ENCODE measurements around the gene SLBP. TPM values are rescaled to one million over a fixed set of nuclear protein-coding genes. Genes with fewer than 3 reads are reported as not detected.

The SLBP gene
- total and polyA plus RNA-seq, 10 of the 15 experiments (the other 5 are each of a cell fraction or from before 2014, with no cell fraction given): 94.4 to 278 (median 158) TPM

DNA sequence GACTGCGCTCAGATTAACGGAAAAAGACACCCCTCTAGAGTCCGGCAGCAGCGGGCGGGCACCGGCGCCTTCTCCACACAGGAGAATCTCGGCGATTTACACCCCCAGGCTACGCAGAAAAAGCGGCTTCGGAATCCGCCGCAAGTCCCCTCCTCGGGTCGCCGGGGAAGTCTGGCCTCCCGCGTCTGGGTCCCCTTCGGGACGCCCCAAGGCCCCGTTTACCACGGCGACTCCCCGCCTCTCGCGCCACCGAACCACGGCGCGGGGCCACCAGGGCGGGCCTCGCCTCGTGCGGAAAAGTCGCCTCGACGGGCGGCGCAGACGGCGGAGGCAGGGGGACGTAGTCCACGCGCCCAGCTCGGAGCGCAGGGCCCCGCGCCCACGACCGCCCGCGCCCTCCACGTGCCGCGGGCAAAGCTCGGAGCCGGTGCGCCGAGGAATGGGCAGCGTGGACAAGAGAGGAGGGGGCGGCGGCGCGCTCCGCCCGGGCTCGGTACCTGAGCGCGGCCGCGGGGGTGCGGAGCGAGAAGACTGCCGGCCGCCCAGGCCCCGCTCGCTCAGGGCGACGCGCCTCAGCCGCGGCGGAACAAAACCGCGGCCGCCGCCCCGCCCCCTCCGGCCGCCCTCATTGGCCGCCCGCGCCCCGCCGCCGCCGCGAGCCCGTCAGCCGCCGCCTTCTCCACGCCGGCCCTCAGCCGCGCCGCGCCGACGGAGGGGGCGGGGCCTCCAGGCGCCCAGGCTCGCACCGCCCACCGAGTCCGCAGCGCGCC is 28.2 kb downstream of the SLBP start, which contains the start of gene FAM53A (continued):
- TF ChIP-seq, protein P1, sequence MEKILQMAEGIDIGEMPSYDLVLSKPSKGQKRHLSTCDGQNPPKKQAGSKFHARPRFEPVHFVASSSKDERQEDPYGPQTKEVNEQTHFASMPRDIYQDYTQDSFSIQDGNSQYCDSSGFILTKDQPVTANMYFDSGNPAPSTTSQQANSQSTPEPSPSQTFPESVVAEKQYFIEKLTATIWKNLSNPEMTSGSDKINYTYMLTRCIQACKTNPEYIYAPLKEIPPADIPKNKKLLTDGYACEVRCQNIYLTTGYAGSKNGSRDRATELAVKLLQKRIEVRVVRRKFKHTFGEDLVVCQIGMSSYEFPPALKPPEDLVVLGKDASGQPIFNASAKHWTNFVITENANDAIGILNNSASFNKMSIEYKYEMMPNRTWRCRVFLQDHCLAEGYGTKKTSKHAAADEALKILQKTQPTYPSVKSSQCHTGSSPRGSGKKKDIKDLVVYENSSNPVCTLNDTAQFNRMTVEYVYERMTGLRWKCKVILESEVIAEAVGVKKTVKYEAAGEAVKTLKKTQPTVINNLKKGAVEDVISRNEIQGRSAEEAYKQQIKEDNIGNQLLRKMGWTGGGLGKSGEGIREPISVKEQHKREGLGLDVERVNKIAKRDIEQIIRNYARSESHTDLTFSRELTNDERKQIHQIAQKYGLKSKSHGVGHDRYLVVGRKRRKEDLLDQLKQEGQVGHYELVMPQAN (conservative IDR thresholded peaks at IDR 0.05): peak; percentile 67; the same call in 1 of the 2 replicates
- TF ChIP-seq SP1 (IDR thresholded peaks at IDR 0.05; ENCODE audit: low read depth, low read length): peak; percentile 26
- TF ChIP-seq ZNF274 (IDR thresholded peaks at IDR 0.05; ENCODE audit: insufficient read depth, insufficient read length): no peak
- TF ChIP-seq NFXL1 (IDR thresholded peaks at IDR 0.05; ENCODE audit: borderline replicate concordance): no peak
- peak; percentile 75; the same call in 1 of the 2 replicates for TF ChIP-seq SMARCA5 (IDR thresholded peaks at IDR 0.05)
- no peak for TF ChIP-seq JUNB (IDR thresholded peaks at IDR 0.05)
- TF ChIP-seq RB1 (IDR thresholded peaks at IDR 0.05; ENCODE audit: borderline replicate concordance): peak; percentile 73; the same call in 1 of the 2 replicates
- TF ChIP-seq, protein P2, sequence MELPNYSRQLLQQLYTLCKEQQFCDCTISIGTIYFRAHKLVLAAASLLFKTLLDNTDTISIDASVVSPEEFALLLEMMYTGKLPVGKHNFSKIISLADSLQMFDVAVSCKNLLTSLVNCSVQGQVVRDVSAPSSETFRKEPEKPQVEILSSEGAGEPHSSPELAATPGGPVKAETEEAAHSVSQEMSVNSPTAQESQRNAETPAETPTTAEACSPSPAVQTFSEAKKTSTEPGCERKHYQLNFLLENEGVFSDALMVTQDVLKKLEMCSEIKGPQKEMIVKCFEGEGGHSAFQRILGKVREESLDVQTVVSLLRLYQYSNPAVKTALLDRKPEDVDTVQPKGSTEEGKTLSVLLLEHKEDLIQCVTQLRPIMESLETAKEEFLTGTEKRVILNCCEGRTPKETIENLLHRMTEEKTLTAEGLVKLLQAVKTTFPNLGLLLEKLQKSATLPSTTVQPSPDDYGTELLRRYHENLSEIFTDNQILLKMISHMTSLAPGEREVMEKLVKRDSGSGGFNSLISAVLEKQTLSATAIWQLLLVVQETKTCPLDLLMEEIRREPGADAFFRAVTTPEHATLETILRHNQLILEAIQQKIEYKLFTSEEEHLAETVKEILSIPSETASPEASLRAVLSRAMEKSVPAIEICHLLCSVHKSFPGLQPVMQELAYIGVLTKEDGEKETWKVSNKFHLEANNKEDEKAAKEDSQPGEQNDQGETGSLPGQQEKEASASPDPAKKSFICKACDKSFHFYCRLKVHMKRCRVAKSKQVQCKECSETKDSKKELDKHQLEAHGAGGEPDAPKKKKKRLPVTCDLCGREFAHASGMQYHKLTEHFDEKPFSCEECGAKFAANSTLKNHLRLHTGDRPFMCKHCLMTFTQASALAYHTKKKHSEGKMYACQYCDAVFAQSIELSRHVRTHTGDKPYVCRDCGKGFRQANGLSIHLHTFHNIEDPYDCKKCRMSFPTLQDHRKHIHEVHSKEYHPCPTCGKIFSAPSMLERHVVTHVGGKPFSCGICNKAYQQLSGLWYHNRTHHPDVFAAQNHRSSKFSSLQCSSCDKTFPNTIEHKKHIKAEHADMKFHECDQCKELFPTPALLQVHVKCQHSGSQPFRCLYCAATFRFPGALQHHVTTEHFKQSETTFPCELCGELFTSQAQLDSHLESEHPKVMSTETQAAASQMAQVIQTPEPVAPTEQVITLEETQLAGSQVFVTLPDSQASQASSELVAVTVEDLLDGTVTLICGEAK (IDR thresholded peaks at IDR 0.05; ENCODE audit: borderline replicate concordance): no peak
- TF ChIP-seq, protein P3, sequence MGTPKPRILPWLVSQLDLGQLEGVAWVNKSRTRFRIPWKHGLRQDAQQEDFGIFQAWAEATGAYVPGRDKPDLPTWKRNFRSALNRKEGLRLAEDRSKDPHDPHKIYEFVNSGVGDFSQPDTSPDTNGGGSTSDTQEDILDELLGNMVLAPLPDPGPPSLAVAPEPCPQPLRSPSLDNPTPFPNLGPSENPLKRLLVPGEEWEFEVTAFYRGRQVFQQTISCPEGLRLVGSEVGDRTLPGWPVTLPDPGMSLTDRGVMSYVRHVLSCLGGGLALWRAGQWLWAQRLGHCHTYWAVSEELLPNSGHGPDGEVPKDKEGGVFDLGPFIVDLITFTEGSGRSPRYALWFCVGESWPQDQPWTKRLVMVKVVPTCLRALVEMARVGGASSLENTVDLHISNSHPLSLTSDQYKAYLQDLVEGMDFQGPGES (IDR thresholded peaks at IDR 0.05): no peak
- TF ChIP-seq SPI1 (IDR thresholded peaks at IDR 0.05; ENCODE audit: borderline replicate concordance, insufficient read depth, low read depth, low read length): no peak
- TF ChIP-seq, protein P4, sequence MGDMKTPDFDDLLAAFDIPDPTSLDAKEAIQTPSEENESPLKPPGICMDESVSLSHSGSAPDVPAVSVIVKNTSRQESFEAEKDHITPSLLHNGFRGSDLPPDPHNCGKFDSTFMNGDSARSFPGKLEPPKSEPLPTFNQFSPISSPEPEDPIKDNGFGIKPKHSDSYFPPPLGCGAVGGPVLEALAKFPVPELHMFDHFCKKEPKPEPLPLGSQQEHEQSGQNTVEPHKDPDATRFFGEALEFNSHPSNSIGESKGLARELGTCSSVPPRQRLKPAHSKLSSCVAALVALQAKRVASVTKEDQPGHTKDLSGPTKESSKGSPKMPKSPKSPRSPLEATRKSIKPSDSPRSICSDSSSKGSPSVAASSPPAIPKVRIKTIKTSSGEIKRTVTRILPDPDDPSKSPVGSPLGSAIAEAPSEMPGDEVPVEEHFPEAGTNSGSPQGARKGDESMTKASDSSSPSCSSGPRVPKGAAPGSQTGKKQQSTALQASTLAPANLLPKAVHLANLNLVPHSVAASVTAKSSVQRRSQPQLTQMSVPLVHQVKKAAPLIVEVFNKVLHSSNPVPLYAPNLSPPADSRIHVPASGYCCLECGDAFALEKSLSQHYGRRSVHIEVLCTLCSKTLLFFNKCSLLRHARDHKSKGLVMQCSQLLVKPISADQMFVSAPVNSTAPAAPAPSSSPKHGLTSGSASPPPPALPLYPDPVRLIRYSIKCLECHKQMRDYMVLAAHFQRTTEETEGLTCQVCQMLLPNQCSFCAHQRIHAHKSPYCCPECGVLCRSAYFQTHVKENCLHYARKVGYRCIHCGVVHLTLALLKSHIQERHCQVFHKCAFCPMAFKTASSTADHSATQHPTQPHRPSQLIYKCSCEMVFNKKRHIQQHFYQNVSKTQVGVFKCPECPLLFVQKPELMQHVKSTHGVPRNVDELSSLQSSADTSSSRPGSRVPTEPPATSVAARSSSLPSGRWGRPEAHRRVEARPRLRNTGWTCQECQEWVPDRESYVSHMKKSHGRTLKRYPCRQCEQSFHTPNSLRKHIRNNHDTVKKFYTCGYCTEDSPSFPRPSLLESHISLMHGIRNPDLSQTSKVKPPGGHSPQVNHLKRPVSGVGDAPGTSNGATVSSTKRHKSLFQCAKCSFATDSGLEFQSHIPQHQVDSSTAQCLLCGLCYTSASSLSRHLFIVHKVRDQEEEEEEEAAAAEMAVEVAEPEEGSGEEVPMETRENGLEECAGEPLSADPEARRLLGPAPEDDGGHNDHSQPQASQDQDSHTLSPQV (IDR thresholded peaks at IDR 0.05): 0 out of 2 replicates have a peak, but pooled peaks have one; percentile 38
- no peak for TF ChIP-seq FOXM1 (IDR thresholded peaks at IDR 0.05; ENCODE audit: low read depth, low read length)
- TF ChIP-seq LARP7 (IDR thresholded peaks at IDR 0.05): peak; percentile 86
- TF ChIP-seq, protein P5, sequence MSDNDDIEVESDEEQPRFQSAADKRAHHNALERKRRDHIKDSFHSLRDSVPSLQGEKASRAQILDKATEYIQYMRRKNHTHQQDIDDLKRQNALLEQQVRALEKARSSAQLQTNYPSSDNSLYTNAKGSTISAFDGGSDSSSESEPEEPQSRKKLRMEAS (IDR thresholded peaks at IDR 0.05; ENCODE audit: low read depth, low read length): peak; percentile 73; the same call in 1 of the 2 replicates

All from GM12878 (cell line).